ENCODE measurements around the gene TMED5. TPM values are rescaled to one million over a fixed set of nuclear protein-coding genes. Genes with fewer than 3 reads are reported as not detected.
A peak's percentile ranks its signal among the peaks of the same experiment; 100 is the strongest.
"Not testable (repeated sequence)": the region's sequence is repeated elsewhere in the genome, so short reads cannot be mapped to it uniquely, and the experiment has no call there.

TMED5 gene
- total RNA-seq, 1 donor from 2014 or later, result 44.7 TPM

DNA sequence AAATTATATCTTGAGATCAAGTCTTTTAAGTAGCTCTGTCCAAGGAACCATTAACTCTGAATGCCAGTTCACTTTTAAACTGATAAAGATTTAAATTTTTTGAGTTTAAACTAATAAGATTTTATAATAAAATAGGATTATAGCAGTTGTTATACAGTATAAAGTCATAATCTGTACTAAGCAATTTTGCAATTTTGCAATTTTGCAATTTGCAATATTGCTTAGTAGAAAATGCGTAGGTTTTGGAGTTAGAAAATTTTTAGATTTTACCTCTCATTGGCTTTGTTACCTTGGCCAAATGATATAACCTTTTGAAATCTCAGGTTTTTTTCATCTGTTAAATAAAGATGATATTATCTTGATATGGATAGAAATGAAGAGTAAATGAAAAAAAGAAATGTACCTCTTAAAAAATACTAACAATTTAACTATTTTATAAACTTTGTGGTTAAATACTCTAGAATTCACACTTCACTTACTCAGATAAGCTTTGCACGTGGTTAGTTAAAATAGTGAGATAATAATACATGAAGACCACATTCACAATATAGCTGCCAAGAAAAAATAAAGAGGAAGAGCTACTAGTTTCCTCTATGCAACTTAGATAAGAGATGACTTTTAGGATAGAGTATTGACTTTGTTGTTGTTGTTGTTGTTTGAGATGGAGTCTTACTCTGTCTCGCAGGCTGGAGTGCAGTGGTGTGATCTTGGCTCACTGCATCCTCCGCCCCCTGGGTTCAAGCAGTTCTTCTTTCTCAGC, 14.2 kb upstream of the TMED5 start:
- peaks cover 17% of the 10 kb centered on the region for H3K4me1 Mint-ChIP-seq
- peaks cover 45% of the 10 kb centered on the region for H3K36me3 Mint-ChIP-seq (ENCODE audit: low read depth)

GRCh38 chr1:93190432-93190831, 10.2 kb upstream of the TMED5 start:
- no peak overlapping the region for H3K27ac Mint-ChIP-seq
- intact Hi-C loops (cut with micrococcal nuclease), result no loop called here
- H3K27me3 Mint-ChIP-seq, result no peaks in the 10 kb centered on the region
- H3K4me1 Mint-ChIP-seq, result peaks cover 19% of the 10 kb centered on the region
- peaks cover 37% of the 10 kb centered on the region for H3K36me3 Mint-ChIP-seq (ENCODE audit: low read depth)
- no peak for DNase-seq
- H3K4me3 Mint-ChIP-seq, result no peak overlapping the region
- H3K9me3 Mint-ChIP-seq, result peaks cover 3% of the 10 kb centered on the region

More for the DNA sequence above, 14.2 kb upstream of the TMED5 start:
- H3K27ac Mint-ChIP-seq, result no peak overlapping the region
- H3K4me3 Mint-ChIP-seq, result no peak overlapping the region
- no peak for DNase-seq
- no peaks in the 10 kb centered on the region for H3K27me3 Mint-ChIP-seq
- intact Hi-C loops (cut with micrococcal nuclease), result no loop called here
- no peaks in the 10 kb centered on the region for H3K9me3 Mint-ChIP-seq

GRCh38 chr1:93186667-93187066, 6.5 kb upstream of the TMED5 start:
- Mint-ChIP-seq H3K4me3 (no peak overlapping the region), H3K9me3 (peaks cover 3% of the 10 kb centered on the region), H3K27me3 (no peaks in the 10 kb centered on the region), H3K36me3 (ENCODE audit: low read depth) (peaks cover 30% of the 10 kb centered on the region), H3K27ac (no peak overlapping the region), H3K4me1 (peaks cover 41% of the 10 kb centered on the region)
- no peak for DNase-seq
- intact Hi-C loops (cut with micrococcal nuclease), result loop anchor here (10.0 kb wide), 1 partner anchor 688 kb away; the partner anchor contains the start of gene DNTTIP2

- no peak for DNase-seq
- no peaks in the 10 kb centered on the region for H3K27me3 Mint-ChIP-seq
- H3K27ac Mint-ChIP-seq, result peak within 1 kb of the TSS; percentile 100
- peak within 1 kb of the TSS; percentile 95 for H3K4me3 Mint-ChIP-seq
- peaks cover 44% of the 10 kb centered on the region for H3K4me1 Mint-ChIP-seq
- H3K9me3 Mint-ChIP-seq, result no peaks in the 10 kb centered on the region
- intact Hi-C loops (cut with micrococcal nuclease), result loop anchor here (1.0 to 10.0 kb wide), 5 partner anchors 102 to 694 kb away; partner anchors contain the start of genes DNTTIP2, DR1, MTF2 and RPL5
- peaks cover 28% of the 10 kb centered on the region for H3K36me3 Mint-ChIP-seq (ENCODE audit: low read depth)
Observed at GRCh38 chr1:93180723-93181613, 755 bp upstream of the TMED5 start, which contains the start of gene CCDC18. Gene CCDC18, plus strand, starts transcription at chr1:93180724. Its CDS starts 2,638 bp downstream, at chr1:93183362.

DNA sequence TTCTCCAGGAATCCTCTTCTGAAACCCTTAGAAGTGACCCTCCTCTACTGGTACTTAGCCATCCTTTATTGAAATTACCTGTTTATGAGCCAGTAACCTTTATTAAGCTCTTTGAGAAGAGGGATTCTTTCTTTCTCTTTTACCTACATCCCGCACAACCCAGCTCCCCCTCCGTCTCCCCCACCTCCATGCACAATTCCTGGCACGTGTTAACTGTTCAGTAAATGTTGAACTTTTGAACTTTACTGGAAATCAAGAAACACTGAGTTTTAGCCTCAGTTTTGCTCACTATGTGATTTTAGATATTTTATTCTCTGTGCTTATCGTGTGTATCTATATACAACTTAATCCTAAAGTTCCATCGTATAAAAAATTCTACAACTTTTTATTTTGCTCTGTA, 1.8 kb downstream of the TMED5 start:
- DNase-seq, result no peak
- peak overlapping the region; percentile 64 for H3K27ac Mint-ChIP-seq
- intact Hi-C loops (cut with micrococcal nuclease), result no loop called here
- peaks cover 31% of the 10 kb centered on the region for H3K36me3 Mint-ChIP-seq (ENCODE audit: low read depth)
- peak overlapping the region; percentile 95 for H3K4me3 Mint-ChIP-seq
- peaks cover 45% of the 10 kb centered on the region for H3K4me1 Mint-ChIP-seq
- no peaks in the 10 kb centered on the region for H3K27me3 Mint-ChIP-seq
- no peaks in the 10 kb centered on the region for H3K9me3 Mint-ChIP-seq

- peak overlapping the region; percentile 64 for H3K27ac Mint-ChIP-seq
Observed at GRCh38 chr1:93177991-93178390, 2.2 kb downstream of the TMED5 start.

DNA sequence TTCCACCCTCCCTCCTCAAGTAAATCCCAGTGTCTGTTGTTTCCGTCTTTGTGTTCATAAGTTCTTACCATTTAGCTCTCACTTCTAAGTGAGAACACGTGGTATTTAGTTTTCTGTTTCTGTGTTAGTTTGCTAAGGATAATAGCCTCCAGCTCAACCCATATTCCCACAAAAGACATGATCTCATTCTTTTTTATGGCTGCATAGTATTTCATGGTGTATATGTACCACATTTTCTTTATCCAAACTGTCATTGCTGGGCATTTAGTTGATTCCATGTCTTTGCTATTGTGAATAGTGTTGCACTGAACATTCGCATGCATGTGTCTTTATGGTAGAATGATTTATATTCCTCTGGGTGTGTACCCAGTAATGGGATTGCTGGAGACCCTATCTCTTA, 5.6 kb downstream of the TMED5 start:
- H3K27ac Mint-ChIP-seq; H3K9me3 Mint-ChIP-seq; DNase-seq; H3K27me3 Mint-ChIP-seq; intact Hi-C loops (cut with micrococcal nuclease); H3K4me3 Mint-ChIP-seq: not testable (repeated sequence)
- Mint-ChIP-seq H3K4me1 (peaks cover 52% of the 10 kb centered on the region), H3K36me3 (ENCODE audit: low read depth) (peaks cover 47% of the 10 kb centered on the region)

More at GRCh38 chr1:93177991-93178390, 2.2 kb downstream of the TMED5 start:
- DNase-seq, result no peak
- H3K9me3 Mint-ChIP-seq, result no peaks in the 10 kb centered on the region
- peak overlapping the region; percentile 95 for H3K4me3 Mint-ChIP-seq
- H3K36me3 Mint-ChIP-seq (ENCODE audit: low read depth), result peaks cover 32% of the 10 kb centered on the region
- no peaks in the 10 kb centered on the region for H3K27me3 Mint-ChIP-seq
- intact Hi-C loops (cut with micrococcal nuclease), result no loop called here
- H3K4me1 Mint-ChIP-seq, result peaks cover 45% of the 10 kb centered on the region

DNA sequence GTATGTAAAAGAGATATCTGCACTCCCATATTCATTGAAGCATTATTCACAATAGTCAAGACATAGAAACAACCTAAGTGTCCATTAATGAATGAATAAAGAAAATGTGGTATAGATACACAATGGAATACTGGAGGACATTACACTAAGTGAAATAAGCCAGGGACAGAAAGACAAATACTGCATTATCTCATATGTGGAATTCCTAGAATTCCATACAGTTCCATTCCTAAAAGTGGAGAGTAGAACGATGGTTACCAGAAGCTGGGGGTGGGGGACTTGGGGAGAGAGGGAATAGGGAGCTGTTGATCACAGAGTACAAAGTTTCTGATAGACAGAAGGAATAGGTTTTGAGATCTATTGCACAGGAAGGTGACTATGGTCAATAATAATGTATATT, 7.4 kb downstream of the TMED5 start:
- DNase-seq, result no peak
- intact Hi-C loops (cut with micrococcal nuclease), result no loop called here
- Mint-ChIP-seq H3K4me1 (peaks cover 49% of the 10 kb centered on the region), H3K27me3 (no peaks in the 10 kb centered on the region), H3K27ac (no peak overlapping the region), H3K9me3 (peaks cover under 1% of the 10 kb centered on the region), H3K4me3 (peak overlapping the region; percentile 14), H3K36me3 (ENCODE audit: low read depth) (peaks cover 46% of the 10 kb centered on the region)

DNA sequence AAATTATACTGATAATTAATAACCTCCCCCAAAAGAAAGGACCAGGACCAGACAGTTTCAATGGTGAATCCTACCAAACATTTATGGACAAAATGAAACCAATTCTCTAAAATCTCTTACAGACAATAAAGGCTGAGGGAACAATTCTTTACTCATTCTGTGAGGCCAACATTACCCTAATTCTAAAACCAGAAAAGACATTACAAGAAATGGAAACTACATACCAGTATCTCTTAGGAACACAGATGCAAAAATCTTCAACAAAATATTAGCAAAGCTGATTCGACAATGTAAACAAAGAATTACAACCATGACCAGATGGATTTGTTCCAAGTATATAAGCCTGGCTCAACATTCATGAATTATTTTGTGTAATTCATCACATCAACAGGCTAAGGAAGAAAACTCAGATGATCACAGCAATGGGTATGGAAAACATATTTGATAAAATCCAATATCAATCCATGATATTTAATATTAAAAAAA, 8.6 kb downstream of the TMED5 start:
- H3K36me3 Mint-ChIP-seq (ENCODE audit: low read depth), result peaks cover 56% of the 10 kb centered on the region
- peak overlapping the region; percentile 71 for H3K27ac Mint-ChIP-seq
- H3K9me3 Mint-ChIP-seq, result peaks cover 8% of the 10 kb centered on the region
- DNase-seq, result no peak
- intact Hi-C loops (cut with micrococcal nuclease), result loop anchor here (1.0 kb wide), 1 partner anchor 8 kb away; no protein-coding TSS in a partner anchor
- no peaks in the 10 kb centered on the region for H3K27me3 Mint-ChIP-seq
- peaks cover 50% of the 10 kb centered on the region for H3K4me1 Mint-ChIP-seq
- peak overlapping the region; percentile 79 for H3K4me3 Mint-ChIP-seq

DNA sequence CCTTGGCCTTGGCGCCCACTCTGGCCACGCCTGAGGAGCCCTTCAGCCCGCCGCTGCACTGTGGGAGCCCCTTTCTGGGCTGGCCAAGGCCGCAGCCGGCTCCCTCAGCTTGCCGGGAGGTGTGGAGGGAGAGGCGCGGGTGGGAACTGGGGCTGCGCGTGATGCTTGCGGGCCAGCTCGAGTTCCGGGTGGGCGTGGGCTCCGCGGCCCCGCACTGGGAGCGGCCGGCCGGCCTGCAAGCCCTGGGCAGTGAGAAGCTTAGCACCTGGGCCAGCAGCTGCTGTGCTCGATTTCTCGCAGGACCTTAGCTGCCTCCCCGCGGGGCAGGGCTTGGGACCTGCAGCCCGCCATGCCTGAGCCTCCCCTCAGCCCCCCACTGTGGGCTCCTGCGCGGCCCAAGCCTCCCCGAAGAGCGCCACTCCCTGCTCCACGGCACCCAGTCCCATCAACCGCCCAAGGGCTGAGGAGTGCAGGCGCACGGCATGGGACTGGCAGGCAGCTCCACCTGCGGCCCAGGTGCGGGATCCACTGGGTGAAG, 10.0 kb downstream of the TMED5 start:
- Mint-ChIP-seq H3K9me3 (peaks cover 16% of the 10 kb centered on the region), H3K36me3 (ENCODE audit: low read depth) (peaks cover 57% of the 10 kb centered on the region), H3K4me1 (peaks cover 46% of the 10 kb centered on the region)
- H3K27me3 Mint-ChIP-seq; intact Hi-C loops (cut with micrococcal nuclease); H3K27ac Mint-ChIP-seq; H3K4me3 Mint-ChIP-seq: not testable (repeated sequence)
- peak; percentile 41 for DNase-seq

GRCh38 chr1:93167006-93167405, 13.2 kb downstream of the TMED5 start:
- Mint-ChIP-seq H3K9me3 (peaks cover 16% of the 10 kb centered on the region), H3K4me3 (no peak overlapping the region), H3K4me1 (peaks cover 32% of the 10 kb centered on the region), H3K27ac (no peak overlapping the region), H3K36me3 (ENCODE audit: low read depth) (peaks cover 49% of the 10 kb centered on the region), H3K27me3 (no peaks in the 10 kb centered on the region)
- intact Hi-C loops (cut with micrococcal nuclease), result no loop called here
- no peak for DNase-seq

DNA sequence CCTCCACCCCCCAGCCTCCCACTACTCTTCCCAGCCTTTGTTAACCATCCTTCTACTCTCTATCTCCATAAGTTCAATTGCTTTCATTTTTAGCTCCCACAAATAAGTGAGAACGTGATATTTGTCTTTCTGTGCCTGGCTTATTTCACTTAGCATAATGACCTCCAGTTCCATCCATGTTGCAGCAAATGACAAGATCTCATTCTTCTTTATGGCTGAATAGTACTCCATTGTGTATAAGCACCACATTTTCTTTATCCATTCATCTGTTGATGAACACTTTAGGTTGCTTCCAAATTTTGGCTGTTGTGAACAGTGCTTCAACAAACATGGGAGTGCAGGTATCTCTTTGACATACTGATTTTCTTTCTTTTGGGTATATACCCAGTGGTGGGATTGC, 14.3 kb downstream of the TMED5 start:
- not testable (repeated sequence) for H3K4me3 Mint-ChIP-seq

DNA sequence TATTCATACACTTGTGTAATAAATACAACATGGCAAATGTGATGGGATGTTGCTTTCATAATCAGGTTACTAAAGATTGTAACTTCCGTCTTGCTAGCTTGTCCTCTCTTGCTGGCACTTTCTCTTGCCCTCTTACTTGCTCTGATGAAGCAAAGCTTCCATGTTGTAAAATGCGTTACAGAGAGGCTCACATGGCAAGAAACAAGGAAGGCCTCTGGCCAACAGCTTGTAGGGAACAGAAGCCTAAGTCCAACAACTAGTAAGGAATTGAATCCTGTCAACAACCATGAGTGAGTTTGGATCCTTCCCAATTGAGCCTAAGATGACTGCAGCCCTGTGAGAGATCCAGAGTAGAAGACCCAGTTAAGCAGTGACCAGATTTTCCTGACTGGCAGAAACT, 15.4 kb downstream of the TMED5 start:
- peaks cover 50% of the 10 kb centered on the region for H3K36me3 Mint-ChIP-seq (ENCODE audit: low read depth)
- intact Hi-C loops (cut with micrococcal nuclease), result no loop called here
- H3K27ac Mint-ChIP-seq, result no peak overlapping the region

More for the DNA sequence above, 14.3 kb downstream of the TMED5 start:
- Mint-ChIP-seq H3K4me1 (peaks cover 27% of the 10 kb centered on the region), H3K9me3 (peaks cover 16% of the 10 kb centered on the region), H3K36me3 (ENCODE audit: low read depth) (peaks cover 50% of the 10 kb centered on the region)
- intact Hi-C loops (cut with micrococcal nuclease); H3K27me3 Mint-ChIP-seq; H3K27ac Mint-ChIP-seq; DNase-seq: not testable (repeated sequence)

More for the DNA sequence above, 15.4 kb downstream of the TMED5 start:
- peaks cover 24% of the 10 kb centered on the region for H3K4me1 Mint-ChIP-seq
- H3K4me3 Mint-ChIP-seq, result no peak overlapping the region
- H3K27me3 Mint-ChIP-seq, result no peaks in the 10 kb centered on the region
- H3K9me3 Mint-ChIP-seq, result peaks cover 16% of the 10 kb centered on the region
- no peak for DNase-seq

Data from activated CD4-positive, alpha-beta T cell treated with anti-CD3 and anti-CD28 coated beads, Interleukin-2, amount 10 ng/mL, durations not matched to agents 24 days and 14 days (primary cell).